ENCODE results near the gene MKS1. TPM values are rescaled to one million over a fixed set of nuclear protein-coding genes. Genes with fewer than 3 reads are reported as not detected.

MKS1 gene
- total RNA-seq, 1 experiment from 2014 or later: 17.5 TPM

- no peak overlapping the region for H3K9ac ChIP-seq (ENCODE audit: low read length)
- no peaks in the 10 kb centered on the region for H3K27me3 ChIP-seq (ENCODE audit: low read length)
- H3K36me3 ChIP-seq (ENCODE audit: insufficient read depth, low read length): no peaks in the 10 kb centered on the region
- no peak for DNase-seq
- no peak overlapping the region for H3K27ac ChIP-seq (ENCODE audit: low read length)
- no peak overlapping the region for H2AFZ ChIP-seq (ENCODE audit: low read length)
- no peak overlapping the region for H3K4me2 ChIP-seq (ENCODE audit: low read depth, low read length, poor library complexity, severe bottlenecking)
- H3K4me1 ChIP-seq (ENCODE audit: low read length): peaks cover 4% of the 10 kb centered on the region
- H3K9me3 ChIP-seq (ENCODE audit: low read length): no peaks in the 10 kb centered on the region
- no peaks in the 10 kb centered on the region for H3K9me2 ChIP-seq (replicated peaks; ENCODE audit: insufficient read depth, low read length)
- H3K79me2 ChIP-seq (ENCODE audit: low read length): no peaks in the 10 kb centered on the region
- H3K4me3 ChIP-seq (ENCODE audit: low read length): no peak overlapping the region
- no peaks in the 10 kb centered on the region for H4K20me1 ChIP-seq (ENCODE audit: insufficient read depth, low read depth, low read length)
Observed at GRCh38 chr17:58246781-58247180, 27.7 kb upstream of the MKS1 start.

GRCh38 chr17:58246104-58246740 lies 27.2 kb upstream of the MKS1 start:
- Histone ChIP-seq H3K4me2 (ENCODE audit: low read depth, low read length, poor library complexity, severe bottlenecking) (no peak overlapping the region), H3K79me2 (ENCODE audit: low read length) (no peaks in the 10 kb centered on the region), H4K20me1 (ENCODE audit: insufficient read depth, low read depth, low read length) (no peaks in the 10 kb centered on the region), H3K9me3 (ENCODE audit: low read length) (no peaks in the 10 kb centered on the region), H3K4me1 (ENCODE audit: low read length) (peaks cover 4% of the 10 kb centered on the region), H3K27ac (ENCODE audit: low read length) (no peak overlapping the region), H3K36me3 (ENCODE audit: insufficient read depth, low read length) (no peaks in the 10 kb centered on the region), H3K4me3 (ENCODE audit: low read length) (no peak overlapping the region), H3K9ac (ENCODE audit: low read length) (no peak overlapping the region), H3K27me3 (ENCODE audit: low read length) (no peaks in the 10 kb centered on the region), H2AFZ (ENCODE audit: low read length) (no peak overlapping the region), H3K9me2 (replicated peaks; ENCODE audit: insufficient read depth, low read length) (no peaks in the 10 kb centered on the region)
- DNase-seq: no peak

GRCh38 chr17:58245428-58246103 lies 26.5 kb upstream of the MKS1 start:
- Histone ChIP-seq H3K36me3 (ENCODE audit: insufficient read depth, low read length) (no peaks in the 10 kb centered on the region), H3K4me1 (ENCODE audit: low read length) (peaks cover 4% of the 10 kb centered on the region), H4K20me1 (ENCODE audit: insufficient read depth, low read depth, low read length) (no peaks in the 10 kb centered on the region), H3K4me2 (ENCODE audit: low read depth, low read length, poor library complexity, severe bottlenecking) (no peak overlapping the region), H3K9me2 (replicated peaks; ENCODE audit: insufficient read depth, low read length) (no peaks in the 10 kb centered on the region), H3K27ac (ENCODE audit: low read length) (no peak overlapping the region), H3K9me3 (ENCODE audit: low read length) (no peaks in the 10 kb centered on the region), H3K27me3 (ENCODE audit: low read length) (no peaks in the 10 kb centered on the region), H3K9ac (ENCODE audit: low read length) (no peak overlapping the region), H3K79me2 (ENCODE audit: low read length) (no peaks in the 10 kb centered on the region), H2AFZ (ENCODE audit: low read length) (no peak overlapping the region), H3K4me3 (ENCODE audit: low read length) (no peak overlapping the region)
- no peak for DNase-seq

GRCh38 chr17:58244963-58245362 lies 25.9 kb upstream of the MKS1 start:
- H3K36me3 ChIP-seq (ENCODE audit: insufficient read depth, low read length): no peaks in the 10 kb centered on the region
- no peaks in the 10 kb centered on the region for H3K79me2 ChIP-seq (ENCODE audit: low read length)
- no peak for DNase-seq
- H2AFZ ChIP-seq (ENCODE audit: low read length): no peak overlapping the region
- no peak overlapping the region for H3K27ac ChIP-seq (ENCODE audit: low read length)
- H3K4me1 ChIP-seq (ENCODE audit: low read length): peaks cover 3% of the 10 kb centered on the region
- H3K4me3 ChIP-seq (ENCODE audit: low read length): no peak overlapping the region
- no peaks in the 10 kb centered on the region for H3K9me2 ChIP-seq (replicated peaks; ENCODE audit: insufficient read depth, low read length)
- no peaks in the 10 kb centered on the region for H3K9me3 ChIP-seq (ENCODE audit: low read length)
- H3K4me2 ChIP-seq (ENCODE audit: low read depth, low read length, poor library complexity, severe bottlenecking): no peak overlapping the region
- no peaks in the 10 kb centered on the region for H3K27me3 ChIP-seq (ENCODE audit: low read length)
- H3K9ac ChIP-seq (ENCODE audit: low read length): no peak overlapping the region
- H4K20me1 ChIP-seq (ENCODE audit: insufficient read depth, low read depth, low read length): no peaks in the 10 kb centered on the region

- no peak overlapping the region for H3K4me3 ChIP-seq (ENCODE audit: low read length)
- H3K9me2 ChIP-seq (replicated peaks; ENCODE audit: insufficient read depth, low read length): no peaks in the 10 kb centered on the region
- H3K9me3 ChIP-seq (ENCODE audit: low read length): no peaks in the 10 kb centered on the region
- H3K4me2 ChIP-seq (ENCODE audit: low read depth, low read length, poor library complexity, severe bottlenecking): no peak overlapping the region
- no peaks in the 10 kb centered on the region for H3K4me1 ChIP-seq (ENCODE audit: low read length)
- no peak overlapping the region for H3K27ac ChIP-seq (ENCODE audit: low read length)
- H3K36me3 ChIP-seq (ENCODE audit: insufficient read depth, low read length): no peaks in the 10 kb centered on the region
- no peak overlapping the region for H3K9ac ChIP-seq (ENCODE audit: low read length)
- no peaks in the 10 kb centered on the region for H3K79me2 ChIP-seq (ENCODE audit: low read length)
- H2AFZ ChIP-seq (ENCODE audit: low read length): no peak overlapping the region
- H4K20me1 ChIP-seq (ENCODE audit: insufficient read depth, low read depth, low read length): no peaks in the 10 kb centered on the region
- no peaks in the 10 kb centered on the region for H3K27me3 ChIP-seq (ENCODE audit: low read length)
- no peak for DNase-seq
Observed at GRCh38 chr17:58242171-58242784, 23.2 kb upstream of the MKS1 start.

- DNase-seq: no peak
- no peaks in the 10 kb centered on the region for H4K20me1 ChIP-seq (ENCODE audit: insufficient read depth, low read depth, low read length)
- H3K4me3 ChIP-seq (ENCODE audit: low read length): no peak overlapping the region
- H2AFZ ChIP-seq (ENCODE audit: low read length): no peak overlapping the region
- H3K79me2 ChIP-seq (ENCODE audit: low read length): no peaks in the 10 kb centered on the region
- no peaks in the 10 kb centered on the region for H3K27me3 ChIP-seq (ENCODE audit: low read length)
- H3K9ac ChIP-seq (ENCODE audit: low read length): no peak overlapping the region
- H3K4me1 ChIP-seq (ENCODE audit: low read length): no peaks in the 10 kb centered on the region
- H3K36me3 ChIP-seq (ENCODE audit: insufficient read depth, low read length): no peaks in the 10 kb centered on the region
- H3K4me2 ChIP-seq (ENCODE audit: low read depth, low read length, poor library complexity, severe bottlenecking): no peak overlapping the region
- no peaks in the 10 kb centered on the region for H3K9me2 ChIP-seq (replicated peaks; ENCODE audit: insufficient read depth, low read length)
- H3K9me3 ChIP-seq (ENCODE audit: low read length): no peaks in the 10 kb centered on the region
- no peak overlapping the region for H3K27ac ChIP-seq (ENCODE audit: low read length)
Observed at GRCh38 chr17:58239987-58240386, 20.9 kb upstream of the MKS1 start.

GRCh38 chr17:58238147-58238634 lies 19.1 kb upstream of the MKS1 start, which contains the start of gene LPO:
LPO (plus strand) TSS chr17:58238584; CDS start chr17:58242980, 4,396 bp downstream.
- H3K27ac ChIP-seq (ENCODE audit: low read length): no peak within 1 kb of the TSS
- H3K9me3 ChIP-seq (ENCODE audit: low read length): no peaks in the 10 kb centered on the region
- no peaks in the 10 kb centered on the region for H3K9me2 ChIP-seq (replicated peaks; ENCODE audit: insufficient read depth, low read length)
- no peak within 1 kb of the TSS for H2AFZ ChIP-seq (ENCODE audit: low read length)
- no peaks in the 10 kb centered on the region for H3K27me3 ChIP-seq (ENCODE audit: low read length)
- peak within 1 kb of the TSS; percentile 31 for H3K4me2 ChIP-seq (ENCODE audit: low read depth, low read length, poor library complexity, severe bottlenecking)
- DNase-seq: no peak
- H3K9ac ChIP-seq (ENCODE audit: low read length): no peak within 1 kb of the TSS
- no peaks in the 10 kb centered on the region for H4K20me1 ChIP-seq (ENCODE audit: insufficient read depth, low read depth, low read length)
- peaks cover 6% of the 10 kb centered on the region for H3K4me1 ChIP-seq (ENCODE audit: low read length)
- no peak within 1 kb of the TSS for H3K4me3 ChIP-seq (ENCODE audit: low read length)
- H3K79me2 ChIP-seq (ENCODE audit: low read length): no peaks in the 10 kb centered on the region
- H3K36me3 ChIP-seq (ENCODE audit: insufficient read depth, low read length): no peaks in the 10 kb centered on the region

GRCh38 chr17:58236394-58236793 lies 17.3 kb upstream of the MKS1 start:
- no peaks in the 10 kb centered on the region for H3K79me2 ChIP-seq (ENCODE audit: low read length)
- H3K27ac ChIP-seq (ENCODE audit: low read length): no peak overlapping the region
- no peak overlapping the region for H3K4me2 ChIP-seq (ENCODE audit: low read depth, low read length, poor library complexity, severe bottlenecking)
- no peak for DNase-seq
- no peaks in the 10 kb centered on the region for H3K36me3 ChIP-seq (ENCODE audit: insufficient read depth, low read length)
- no peak overlapping the region for H2AFZ ChIP-seq (ENCODE audit: low read length)
- H3K9ac ChIP-seq (ENCODE audit: low read length): no peak overlapping the region
- H3K9me3 ChIP-seq (ENCODE audit: low read length): no peaks in the 10 kb centered on the region
- no peak overlapping the region for H3K4me3 ChIP-seq (ENCODE audit: low read length)
- no peaks in the 10 kb centered on the region for H3K27me3 ChIP-seq (ENCODE audit: low read length)
- peaks cover 15% of the 10 kb centered on the region for H3K4me1 ChIP-seq (ENCODE audit: low read length)
- H3K9me2 ChIP-seq (replicated peaks; ENCODE audit: insufficient read depth, low read length): no peaks in the 10 kb centered on the region
- H4K20me1 ChIP-seq (ENCODE audit: insufficient read depth, low read depth, low read length): no peaks in the 10 kb centered on the region

Measured in Karpas-422 (cell line).